Keratinocyte (primary cell): ENCODE measurements around the gene FAM240B.

ENCODE experiments used
- EZH2 ChIP-seq: IDR thresholded peaks from one replicate; pipeline ENCODE4 v1.6.1; 2012; ENCODE audit warnings: inconsistent platforms, mild to moderate bottlenecking, low read length, moderate library complexity
- TF ChIP-seq, protein P1 (sequence below), 3 experiments: IDR thresholded peaks in 1 of 3; conservative IDR thresholded peaks in 1 of 3; optimal IDR thresholded peaks in 1 of 3; 2 replicates in 2 of 3; 3 replicates in 1 of 3; pipeline versions ENCODE3 to v1.5.1; 2011; ENCODE audit warnings: low read length in 3 of 3, mild to moderate bottlenecking in 3 of 3, moderate library complexity in 2 of 3, control low read depth in 1 of 3, inconsistent platforms in 1 of 3; ENCODE audit not compliant: insufficient read depth in 2 of 3; ENCODE audit errors: extremely low read depth in 1 of 3

DNA sequence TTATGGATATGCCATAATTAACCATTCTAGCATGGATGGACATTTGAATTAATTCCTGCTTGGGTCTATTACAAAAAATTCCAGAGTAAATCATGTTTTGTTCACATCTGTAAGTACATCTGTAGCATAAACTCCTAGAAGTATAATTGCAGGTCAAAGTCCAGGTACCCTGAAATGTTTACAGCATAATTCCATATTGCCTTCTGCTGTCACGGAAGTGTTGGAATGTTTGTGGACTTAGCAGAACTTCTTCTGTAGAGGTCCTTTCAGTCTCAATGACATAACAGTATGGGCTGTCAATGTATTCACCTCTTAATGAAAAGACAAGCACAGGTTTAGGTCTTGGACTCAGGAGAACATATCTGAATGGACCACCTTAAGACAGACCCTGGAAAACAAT is 1.8 kb downstream of the FAM240B start:
- no peak for TF ChIP-seq EZH2
- TF ChIP-seq, protein P1, sequence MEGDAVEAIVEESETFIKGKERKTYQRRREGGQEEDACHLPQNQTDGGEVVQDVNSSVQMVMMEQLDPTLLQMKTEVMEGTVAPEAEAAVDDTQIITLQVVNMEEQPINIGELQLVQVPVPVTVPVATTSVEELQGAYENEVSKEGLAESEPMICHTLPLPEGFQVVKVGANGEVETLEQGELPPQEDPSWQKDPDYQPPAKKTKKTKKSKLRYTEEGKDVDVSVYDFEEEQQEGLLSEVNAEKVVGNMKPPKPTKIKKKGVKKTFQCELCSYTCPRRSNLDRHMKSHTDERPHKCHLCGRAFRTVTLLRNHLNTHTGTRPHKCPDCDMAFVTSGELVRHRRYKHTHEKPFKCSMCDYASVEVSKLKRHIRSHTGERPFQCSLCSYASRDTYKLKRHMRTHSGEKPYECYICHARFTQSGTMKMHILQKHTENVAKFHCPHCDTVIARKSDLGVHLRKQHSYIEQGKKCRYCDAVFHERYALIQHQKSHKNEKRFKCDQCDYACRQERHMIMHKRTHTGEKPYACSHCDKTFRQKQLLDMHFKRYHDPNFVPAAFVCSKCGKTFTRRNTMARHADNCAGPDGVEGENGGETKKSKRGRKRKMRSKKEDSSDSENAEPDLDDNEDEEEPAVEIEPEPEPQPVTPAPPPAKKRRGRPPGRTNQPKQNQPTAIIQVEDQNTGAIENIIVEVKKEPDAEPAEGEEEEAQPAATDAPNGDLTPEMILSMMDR (optimal IDR thresholded peaks at IDR 0.05 in 1 of 3, IDR thresholded peaks at IDR 0.05 in 1 of 3, conservative IDR thresholded peaks at IDR 0.05 in 1 of 3; ENCODE audit: extremely low read depth in 1 of 3, insufficient read depth in 2 of 3, low read length in 3 of 3): no peak
